Immature natural killer cell (primary cell): Measurements from ENCODE around the gene FAM53B. TPM values are rescaled to one million over a fixed set of nuclear protein-coding genes. Genes with fewer than 3 reads are reported as not detected.

Source experiments
- DNase-seq, 3 donors: peaks; one replicate each; pipeline ENCODE4 v3.0.0; 2022; ENCODE audit warnings: mixed read lengths in 1 of 3
- H3K27ac Mint-ChIP-seq, 6 donors: one replicate each; pipeline ENCODE4 v1.8.0; 2020; ENCODE audit warnings: mixed read lengths in 6 of 6, mild to moderate bottlenecking in 5 of 6, inconsistent platforms in 4 of 6, moderate library complexity in 3 of 6
- H3K27me3 Mint-ChIP-seq, 3 donors: one replicate each; pipeline ENCODE4 v1.8.0; 2020 to 2021; ENCODE audit warnings: low read depth in 3 of 3, mild to moderate bottlenecking in 3 of 3, mixed read lengths in 3 of 3, moderate library complexity in 3 of 3, inconsistent platforms in 1 of 3
- H3K36me3 Mint-ChIP-seq, 3 donors: one replicate each; pipeline ENCODE4 v1.8.0; 2020; ENCODE audit warnings: mixed read lengths in 3 of 3, inconsistent platforms in 2 of 3, mild to moderate bottlenecking in 2 of 3
- H3K4me1 Mint-ChIP-seq, 2 donors: one replicate each; pipeline ENCODE4 v1.8.0; 2020; ENCODE audit warnings: inconsistent platforms in 2 of 2, mild to moderate bottlenecking in 2 of 2, mixed read lengths in 2 of 2, moderate library complexity in 1 of 2
- H3K4me3 Mint-ChIP-seq, 5 donors: one replicate each; pipeline ENCODE4 v1.8.0; 2020; ENCODE audit warnings: mild to moderate bottlenecking in 5 of 5, mixed read lengths in 5 of 5, inconsistent platforms in 3 of 5, moderate library complexity in 3 of 5
- H3K9me3 Mint-ChIP-seq, 6 donors: one replicate each; pipeline ENCODE4 v1.8.0; 2020; ENCODE audit warnings: mild to moderate bottlenecking in 6 of 6, mixed read lengths in 6 of 6, inconsistent platforms in 4 of 6, moderate library complexity in 3 of 6
- polyA plus RNA-seq, 3 donors: library from polyadenylated mRNA; unstranded; fragments of 300-500 nt; fragmentation: Illumina TruSeq; gene quantifications; one replicate each; pipeline ENCODE4 v1.2.3, GENCODE V29; 2021

FAM53B gene
- polyA plus RNA-seq, 3 donors from 2014 or later, result 12.1 to 62.1 (median 23.8) TPM

DNA sequence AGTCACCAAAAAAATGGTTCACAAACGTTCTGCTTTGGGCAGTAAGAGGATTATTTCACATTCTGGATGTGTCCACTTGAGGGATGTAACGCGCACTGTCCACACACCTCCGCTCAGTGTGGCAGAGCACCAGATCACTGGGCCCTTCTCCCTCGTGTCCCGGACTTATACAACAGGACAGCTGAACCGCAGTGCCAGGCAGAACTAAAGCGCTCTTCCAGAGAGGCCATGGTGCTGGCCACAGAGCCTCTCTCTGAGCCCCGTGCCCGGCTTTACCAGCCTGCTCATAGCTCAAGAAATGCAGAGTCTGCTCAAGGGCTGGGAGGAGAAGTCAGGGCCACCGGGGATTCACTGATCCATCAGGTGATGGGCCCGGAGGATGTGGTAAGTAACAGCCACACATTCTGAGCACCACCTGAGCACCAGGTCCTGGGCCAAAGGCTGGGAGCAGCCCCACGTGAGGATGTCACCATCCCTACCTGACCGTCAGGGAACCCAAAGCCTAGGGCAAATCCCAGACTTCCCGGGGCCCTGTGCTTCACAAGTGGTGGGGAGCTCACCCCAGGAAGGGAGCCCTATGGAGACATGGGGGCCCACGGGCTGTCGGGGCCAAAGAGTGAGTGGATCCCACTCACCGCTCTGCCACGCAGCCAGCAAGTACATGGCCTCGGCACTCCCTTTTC lies 74.9 kb downstream of the FAM53B start:
- Mint-ChIP-seq H3K27me3 (peaks cover 7 to 17% (median 14%) of the 10 kb centered on the region in 3 donors), H3K4me1 (peaks cover 78 to 93% of the 10 kb centered on the region in 2 donors), H3K27ac (peak overlapping the region; percentile 80 to 98 (median 92)), H3K4me3 (peak overlapping the region in 3 of 5 donors; percentile 10 to 51 (median 41)), H3K9me3 (no peaks in the 10 kb centered on the region), H3K36me3 (peaks cover 0 to 14% (median 6%) of the 10 kb centered on the region in 3 donors)
- no peak for DNase-seq

DNA sequence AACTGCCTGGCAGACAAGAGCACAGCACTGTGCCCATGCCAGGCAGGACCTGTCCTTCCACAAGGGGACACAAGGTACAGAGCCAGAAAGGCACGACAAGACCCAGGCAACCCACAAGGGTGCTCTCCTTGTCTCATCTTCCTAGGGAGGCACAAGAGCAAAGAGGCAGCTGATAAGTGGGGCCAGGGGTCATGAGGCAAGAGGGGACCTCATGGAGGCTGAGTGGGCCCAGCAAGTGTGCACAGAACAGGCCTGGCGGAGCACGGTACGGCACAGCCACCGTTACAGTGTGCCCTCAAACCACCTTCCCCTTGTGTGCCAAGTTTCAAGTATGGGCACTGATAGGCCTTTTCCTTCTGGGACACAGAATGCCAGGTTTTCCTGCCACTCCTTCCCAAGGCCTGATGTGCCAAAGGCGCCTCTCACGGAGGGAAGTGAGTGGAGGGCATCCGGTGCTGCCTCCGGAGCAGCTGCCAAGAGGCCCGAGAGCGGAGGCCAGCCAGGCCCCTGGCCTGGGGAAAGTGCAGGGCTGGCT lies 75.6 kb downstream of the FAM53B start:
- peak overlapping the region in 3 of 5 donors; percentile 15 to 68 (median 30) for H3K4me3 Mint-ChIP-seq
- peaks cover 0 to 14% (median 6%) of the 10 kb centered on the region in 3 donors for H3K36me3 Mint-ChIP-seq
- H3K27ac Mint-ChIP-seq, result peak overlapping the region; percentile 83 to 93 (median 84)
- peaks cover 71 to 91% of the 10 kb centered on the region in 2 donors for H3K4me1 Mint-ChIP-seq
- peaks cover 7 to 17% (median 15%) of the 10 kb centered on the region in 3 donors for H3K27me3 Mint-ChIP-seq
- no peaks in the 10 kb centered on the region for H3K9me3 Mint-ChIP-seq
- no peak for DNase-seq

DNA sequence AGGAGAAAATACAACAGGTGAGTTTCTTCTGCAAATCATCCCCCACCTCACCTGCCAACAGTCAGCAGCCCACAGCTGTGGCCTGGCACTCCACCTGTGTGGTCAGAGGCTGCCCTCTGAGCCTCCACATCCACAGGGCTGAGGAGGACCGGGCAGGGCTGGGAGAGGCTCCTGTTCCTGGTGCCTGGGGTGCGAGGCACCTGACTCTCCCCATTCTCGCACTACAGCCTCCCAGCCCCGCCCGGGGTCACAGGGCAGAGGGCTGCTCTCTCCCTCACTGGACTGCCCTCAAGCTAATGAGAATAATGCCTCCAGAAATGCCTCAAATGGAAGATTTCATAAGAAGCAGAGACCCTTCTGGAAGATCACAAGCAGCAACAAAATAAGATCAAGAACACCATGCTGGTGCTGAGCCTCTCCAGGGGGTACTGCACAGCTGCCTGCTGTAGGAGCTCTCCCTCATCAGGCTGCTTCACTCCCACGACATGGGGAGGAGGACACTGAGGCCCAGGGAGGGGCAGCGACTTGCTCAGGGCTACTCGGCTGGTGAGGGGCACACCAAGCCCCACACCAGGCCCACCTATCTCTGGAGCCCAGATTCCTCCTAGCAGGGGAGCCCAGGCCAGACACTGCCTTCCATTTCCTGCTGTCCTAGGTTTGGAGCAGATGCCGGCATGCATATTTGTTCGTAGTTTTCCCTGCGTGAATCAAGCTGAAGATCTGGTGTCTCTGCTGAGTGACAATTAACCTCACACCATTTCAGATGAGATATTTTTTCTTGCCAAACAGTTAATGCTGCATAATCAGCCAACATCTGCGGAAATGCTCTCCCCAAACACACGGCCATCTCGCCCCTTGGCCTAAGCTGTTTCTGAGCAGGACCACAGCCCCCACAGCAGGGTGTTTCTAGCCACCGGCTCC lies 76.5 kb downstream of the FAM53B start:
- no peaks in the 10 kb centered on the region for H3K9me3 Mint-ChIP-seq
- peaks cover 7 to 23% (median 17%) of the 10 kb centered on the region in 3 donors for H3K27me3 Mint-ChIP-seq
- peak overlapping the region in 4 of 5 donors; percentile 15 to 68 (median 40) for H3K4me3 Mint-ChIP-seq
- H3K27ac Mint-ChIP-seq, result peak overlapping the region; percentile 83 to 93 (median 88)
- DNase-seq, result no peak
- H3K4me1 Mint-ChIP-seq, result peaks cover 67 to 89% of the 10 kb centered on the region in 2 donors
- H3K36me3 Mint-ChIP-seq, result peaks cover 0 to 14% (median 6%) of the 10 kb centered on the region in 3 donors

DNA sequence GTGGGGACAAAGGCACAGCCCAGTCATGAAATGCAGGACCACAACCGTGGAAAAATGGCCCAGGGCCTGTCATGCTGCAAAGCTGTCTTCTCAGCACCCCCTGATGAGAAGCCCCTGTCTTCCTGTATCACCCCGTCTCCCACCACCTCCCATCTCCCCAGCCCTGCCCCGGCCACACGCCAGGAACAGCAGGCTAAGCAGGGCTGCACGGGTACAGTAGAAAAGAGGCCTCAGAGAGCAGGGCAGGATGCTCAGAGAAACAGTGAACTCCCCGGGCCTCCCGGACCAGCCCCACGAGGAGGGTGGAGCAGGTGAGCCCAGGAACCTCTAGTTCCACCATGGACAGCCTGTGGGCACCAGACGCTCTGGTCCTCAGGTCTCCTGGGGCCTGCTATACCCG lies 77.7 kb downstream of the FAM53B start:
- peaks cover 7 to 30% (median 15%) of the 10 kb centered on the region in 3 donors for H3K27me3 Mint-ChIP-seq
- H3K36me3 Mint-ChIP-seq, result peaks cover 0 to 14% (median 6%) of the 10 kb centered on the region in 3 donors
- DNase-seq, result no peak
- no peaks in the 10 kb centered on the region for H3K9me3 Mint-ChIP-seq
- H3K4me1 Mint-ChIP-seq, result peaks cover 66 to 86% of the 10 kb centered on the region in 2 donors
- no peak overlapping the region for H3K4me3 Mint-ChIP-seq
- H3K27ac Mint-ChIP-seq, result peak overlapping the region in 4 of 6 donors; percentile 64 to 93 (median 88)

DNA sequence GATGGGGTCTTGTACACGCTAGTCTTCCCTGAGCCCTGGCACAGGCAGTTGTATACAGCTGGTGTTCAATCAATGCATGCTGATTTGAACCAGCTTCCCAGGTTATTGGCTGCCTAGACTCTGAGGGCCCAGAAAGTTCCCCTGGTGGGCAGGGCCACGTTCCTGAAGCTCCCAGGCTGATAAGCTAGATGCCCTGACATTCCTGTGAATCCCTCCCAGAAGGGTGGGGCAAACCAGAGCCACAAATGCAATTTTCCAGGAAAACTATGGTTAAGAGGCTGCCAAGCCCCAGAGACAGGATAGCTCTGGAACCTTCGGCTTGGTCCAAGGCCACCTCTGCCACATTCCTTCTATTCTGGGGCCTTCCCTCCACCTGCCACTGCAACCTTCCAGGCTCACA lies 78.2 kb downstream of the FAM53B start:
- peak overlapping the region in 3 of 6 donors; percentile 2 to 73 (median 53) for H3K27ac Mint-ChIP-seq
- peaks cover 66 to 86% of the 10 kb centered on the region in 2 donors for H3K4me1 Mint-ChIP-seq
- H3K27me3 Mint-ChIP-seq, result peaks cover 7 to 28% (median 10%) of the 10 kb centered on the region in 3 donors
- no peak for DNase-seq
- H3K4me3 Mint-ChIP-seq, result no peak overlapping the region
- H3K9me3 Mint-ChIP-seq, result no peaks in the 10 kb centered on the region
- H3K36me3 Mint-ChIP-seq, result peaks cover 0 to 14% (median 6%) of the 10 kb centered on the region in 3 donors

DNA sequence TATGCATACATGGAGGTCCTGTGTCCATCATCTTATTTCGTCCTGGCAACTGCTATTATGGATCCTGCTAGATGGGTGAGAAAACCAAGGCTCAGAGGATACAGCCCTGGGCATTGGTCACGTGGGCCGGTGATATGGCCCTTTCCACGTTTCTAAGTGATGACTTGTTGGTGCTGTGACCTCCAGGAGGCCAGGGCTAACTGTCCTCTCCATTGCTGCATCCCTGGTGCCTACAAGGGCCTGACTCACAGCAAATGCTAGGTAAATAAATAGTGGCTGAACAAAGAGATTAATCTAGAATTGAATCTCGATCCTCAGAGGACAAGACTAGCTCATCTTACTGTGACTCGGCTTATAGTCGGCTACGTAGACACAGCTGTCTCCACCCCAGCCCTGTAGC lies 78.6 kb downstream of the FAM53B start:
- Mint-ChIP-seq H3K4me3 (peak overlapping the region in 1 of 5 donors; percentile 22), H3K27me3 (peaks cover 6 to 27% (median 7%) of the 10 kb centered on the region in 3 donors), H3K9me3 (no peaks in the 10 kb centered on the region), H3K4me1 (peaks cover 66 to 86% of the 10 kb centered on the region in 2 donors), H3K27ac (peak overlapping the region in 5 of 6 donors; percentile 2 to 88 (median 73)), H3K36me3 (peaks cover 0 to 14% (median 6%) of the 10 kb centered on the region in 3 donors)
- no peak for DNase-seq

DNA sequence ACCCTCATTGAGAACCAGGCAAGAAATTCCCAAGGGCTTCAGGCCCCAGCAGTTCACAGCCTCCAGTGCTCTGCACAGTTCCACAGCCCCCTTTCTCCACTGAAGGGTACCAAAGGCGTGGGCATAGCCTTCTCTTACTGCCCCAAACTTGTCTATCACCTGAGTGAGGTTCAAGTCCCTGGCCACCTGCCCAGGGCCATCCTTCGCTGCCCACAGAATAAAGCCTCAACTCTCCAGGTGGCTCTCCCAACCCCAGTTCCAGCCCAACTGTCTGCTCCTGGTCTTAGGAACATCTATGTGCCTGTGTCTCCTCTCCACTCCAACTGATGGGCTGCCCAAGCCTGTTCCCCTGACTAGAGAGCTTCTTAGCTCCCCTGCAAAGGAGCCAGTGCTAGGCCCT lies 79.1 kb downstream of the FAM53B start:
- Mint-ChIP-seq H3K36me3 (peaks cover 0 to 14% (median 6%) of the 10 kb centered on the region in 3 donors), H3K4me1 (peaks cover 66 to 86% of the 10 kb centered on the region in 2 donors), H3K9me3 (no peaks in the 10 kb centered on the region), H3K27ac (peak overlapping the region; percentile 60 to 88 (median 77)), H3K27me3 (peaks cover 5 to 26% (median 7%) of the 10 kb centered on the region in 3 donors), H3K4me3 (peak overlapping the region in 1 of 5 donors; percentile 22)
- no peak for DNase-seq

DNA sequence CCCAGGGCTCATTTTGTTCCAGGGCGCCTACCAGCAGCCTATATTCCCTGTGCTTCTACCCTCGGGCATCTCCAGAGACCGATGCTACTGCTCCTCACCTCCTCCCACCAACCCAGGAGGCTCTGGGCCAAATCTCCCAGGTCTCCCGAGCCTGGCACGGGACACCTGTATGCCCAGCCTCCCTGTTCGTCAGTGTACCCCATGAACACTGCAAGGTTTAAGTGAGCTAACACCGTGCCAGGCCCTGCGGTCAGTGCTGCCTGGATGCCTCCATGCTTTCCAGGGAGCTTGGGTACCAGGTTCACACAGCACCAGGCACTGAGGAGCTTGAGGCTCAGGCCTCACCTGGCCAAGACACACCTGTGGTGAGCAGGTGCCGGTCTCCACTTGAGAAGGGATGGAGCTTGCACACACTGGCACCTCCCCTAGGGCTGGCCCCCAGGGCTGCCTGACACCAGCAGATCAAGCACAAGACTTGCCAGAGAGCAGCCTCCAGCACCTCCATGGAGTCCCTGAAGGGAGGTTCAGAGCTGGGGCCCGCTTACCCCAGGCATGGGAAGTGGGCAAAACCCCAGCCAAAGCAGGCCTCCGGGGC lies 80.3 kb downstream of the FAM53B start:
- Mint-ChIP-seq H3K36me3 (peaks cover 0 to 14% (median 6%) of the 10 kb centered on the region in 3 donors), H3K4me1 (peaks cover 67 to 87% of the 10 kb centered on the region in 2 donors), H3K9me3 (no peaks in the 10 kb centered on the region), H3K27me3 (peaks cover 13 to 37% (median 18%) of the 10 kb centered on the region in 3 donors), H3K27ac (peak overlapping the region in 4 of 6 donors; percentile 6 to 88 (median 28)), H3K4me3 (no peak overlapping the region)
- DNase-seq, result no peak

DNA sequence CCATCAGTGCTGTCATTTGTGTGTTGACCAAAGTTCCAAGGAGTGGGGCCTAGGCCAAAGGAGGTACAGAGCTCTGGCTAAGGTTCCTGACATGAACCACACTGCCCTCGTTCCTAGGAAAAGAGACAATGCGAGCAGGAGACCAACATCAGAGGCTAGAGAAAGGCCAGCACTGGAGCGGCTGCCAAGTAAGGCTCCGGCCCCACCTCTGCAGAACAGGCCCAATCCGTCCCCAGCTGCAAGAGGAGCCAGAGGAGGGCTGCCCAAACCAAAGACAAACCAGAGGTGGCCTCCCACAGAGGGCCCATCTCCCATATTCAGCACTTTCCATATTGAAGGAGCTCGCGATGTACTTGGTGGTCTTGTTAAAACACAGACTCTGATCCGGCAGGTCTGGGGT lies 81.0 kb downstream of the FAM53B start:
- H3K27ac Mint-ChIP-seq, result peak overlapping the region; percentile 55 to 99 (median 86)

DNA sequence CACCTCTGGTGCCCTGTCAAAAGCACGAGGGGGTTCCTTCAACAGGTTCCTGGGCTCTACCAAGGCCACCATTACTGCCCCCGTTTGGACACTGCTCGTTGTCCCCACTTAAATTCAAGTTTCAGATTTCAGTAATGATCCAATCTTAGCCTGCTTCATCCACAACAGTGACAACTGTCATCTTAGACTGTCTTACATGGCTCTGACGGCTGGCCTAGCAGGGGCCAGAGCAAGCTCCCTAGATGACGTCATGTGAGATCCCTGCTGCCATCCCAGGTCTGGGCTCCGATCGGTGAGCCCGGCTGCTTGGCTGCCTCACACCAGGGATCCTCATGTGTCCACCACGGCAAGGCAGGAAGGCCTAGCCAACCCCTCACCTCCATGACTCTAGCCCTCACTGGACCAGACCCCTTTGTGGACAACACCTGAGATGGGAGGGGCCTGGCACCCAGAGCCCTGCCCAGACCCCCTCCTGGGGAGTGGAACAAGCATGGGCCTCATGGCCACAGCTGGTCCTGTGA lies 82.5 kb downstream of the FAM53B start:
- Mint-ChIP-seq H3K4me3 (peak overlapping the region in 3 of 5 donors; percentile 2 to 25 (median 11)), H3K9me3 (no peaks in the 10 kb centered on the region), H3K36me3 (peaks cover 0 to 12% (median 6%) of the 10 kb centered on the region in 3 donors), H3K27me3 (peaks cover 19 to 43% (median 31%) of the 10 kb centered on the region in 3 donors), H3K4me1 (peaks cover 70 to 90% of the 10 kb centered on the region in 2 donors), H3K27ac (peak overlapping the region; percentile 83 to 100 (median 99))
- no peak for DNase-seq

More for the DNA sequence above, 81.0 kb downstream of the FAM53B start:
- Mint-ChIP-seq H3K27me3 (peaks cover 13 to 38% (median 22%) of the 10 kb centered on the region in 3 donors), H3K36me3 (peaks cover 0 to 11% (median 6%) of the 10 kb centered on the region in 3 donors), H3K9me3 (no peaks in the 10 kb centered on the region), H3K4me3 (no peak overlapping the region), H3K4me1 (peaks cover 69 to 90% of the 10 kb centered on the region in 2 donors)
- DNase-seq, result no peak

DNA sequence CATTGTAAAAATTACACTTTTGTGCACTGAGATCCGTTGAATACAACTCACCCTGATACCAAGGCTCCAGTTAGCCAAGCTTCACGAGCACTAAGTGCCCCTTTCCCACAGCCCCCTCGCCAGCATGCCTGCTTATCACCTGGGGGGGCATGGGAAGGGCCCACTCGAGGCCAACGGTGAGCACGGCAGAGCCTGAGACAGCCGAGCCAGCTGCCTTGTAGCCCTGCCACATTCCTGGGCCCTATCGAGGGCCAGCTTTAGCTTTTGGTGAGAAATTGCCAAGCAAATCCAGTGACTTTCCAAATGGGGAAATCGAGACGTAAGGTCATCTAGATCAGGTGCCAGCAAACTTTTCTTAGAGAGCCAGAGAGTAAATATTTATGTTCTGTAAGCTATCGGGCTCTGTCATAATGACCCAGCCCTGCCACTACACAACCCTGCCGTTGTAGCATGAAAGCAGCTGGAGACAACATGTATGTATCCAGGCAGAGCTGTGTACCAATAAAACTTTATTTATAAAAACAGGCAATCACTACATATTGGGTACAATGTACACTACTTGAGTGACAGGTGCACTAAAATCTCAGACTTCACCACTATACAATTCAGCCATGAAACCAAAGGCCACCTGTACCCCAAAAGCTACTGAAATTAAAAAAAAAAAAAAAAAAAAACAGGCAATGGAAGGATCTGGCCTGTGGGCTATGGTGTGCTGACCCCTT lies 83.6 kb downstream of the FAM53B start:
- no peak for DNase-seq
- Mint-ChIP-seq H3K36me3 (peaks cover 4 to 20% (median 9%) of the 10 kb centered on the region in 3 donors), H3K9me3 (no peaks in the 10 kb centered on the region), H3K27ac (peak overlapping the region; percentile 98 to 100 (median 99)), H3K4me3 (peak overlapping the region; percentile 82 to 91 (median 86)), H3K27me3 (peaks cover 26 to 43% (median 31%) of the 10 kb centered on the region in 3 donors), H3K4me1 (peaks cover 82 to 93% of the 10 kb centered on the region in 2 donors)

DNA sequence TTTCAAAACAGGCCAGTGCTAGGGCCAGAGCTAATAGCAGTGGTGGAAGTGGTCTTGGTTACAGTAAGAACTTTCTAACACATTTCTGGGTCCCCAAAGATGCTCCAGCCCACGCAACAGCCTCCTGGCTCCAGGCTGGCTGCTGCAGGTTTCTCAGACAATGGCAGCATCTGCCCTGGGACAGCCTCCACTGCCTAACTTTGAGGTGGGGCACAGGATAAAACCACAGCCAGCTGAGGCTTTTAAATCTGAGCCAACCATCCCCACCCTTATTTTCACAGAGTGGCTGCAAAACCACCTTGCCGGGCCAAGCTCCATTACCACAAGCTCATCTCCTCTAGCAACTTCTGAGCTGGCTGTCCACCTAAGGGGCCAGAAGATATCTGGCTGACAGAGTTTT lies 84.8 kb downstream of the FAM53B start:
- Mint-ChIP-seq H3K36me3 (peaks cover 4 to 13% (median 5%) of the 10 kb centered on the region in 3 donors), H3K27me3 (peaks cover 24 to 50% (median 32%) of the 10 kb centered on the region in 3 donors), H3K4me3 (peak overlapping the region; percentile 82 to 91 (median 86)), H3K9me3 (no peaks in the 10 kb centered on the region), H3K4me1 (peaks cover 84 to 93% of the 10 kb centered on the region in 2 donors), H3K27ac (peak overlapping the region; percentile 98 to 100 (median 99))
- peak; percentile 66 to 74 (median 73) for DNase-seq
